ENCODE results near the gene PPHLN1. TPM values are rescaled to one million over a fixed set of nuclear protein-coding genes. Genes with fewer than 3 reads are reported as not detected.
A peak's percentile ranks its signal among the peaks of the same experiment; 100 is the strongest.

PPHLN1 gene
- polyA plus RNA-seq, 3 donors, result 40.7 to 74.8 (median 68.7) TPM

- Mint-ChIP-seq H3K9me3 (no peaks in the 10 kb centered on the region), H3K4me1 (no peaks in the 10 kb centered on the region), H3K4me3 (no peak overlapping the region), H3K27ac (peak overlapping the region in 1 of 7 donors; percentile 46), H3K27me3 (ENCODE audit: low read depth in 3 of 3) (no peaks in the 10 kb centered on the region), H3K36me3 (peaks cover 31 to 64% of the 10 kb centered on the region in 2 donors)
- Histone ChIP-seq H3K27ac (ENCODE audit: low read depth in 1 of 2, low read length in 2 of 2) (no peak overlapping the region), H3K9ac (ENCODE audit: insufficient read depth, low read length, poor library complexity, severe bottlenecking) (no peak overlapping the region), H3K4me1 (ENCODE audit: control insufficient read depth in 1 of 2, insufficient read depth in 2 of 2, low read length in 2 of 2) (no peaks in the 10 kb centered on the region), H3K4me3 (replicated peaks in 1 of 3; ENCODE audit: low read depth in 2 of 3, low read length in 3 of 3) (no peak overlapping the region), H3K9me3 (replicated peaks in 1 of 2; ENCODE audit: control insufficient read depth in 1 of 2, insufficient read depth in 1 of 2, low read length in 2 of 2) (no peaks in the 10 kb centered on the region), H2AFZ (ENCODE audit: insufficient read depth, low read depth, low read length, poor library complexity, severe bottlenecking) (no peak overlapping the region), H3K36me3 (replicated peaks in 1 of 2; ENCODE audit: control insufficient read depth in 1 of 2, insufficient read depth in 2 of 2, low read length in 2 of 2) (peaks cover 5 to 31% of the 10 kb centered on the region in 2 donors), H3K79me2 (ENCODE audit: insufficient read depth, low read length) (no peaks in the 10 kb centered on the region), H3K27me3 (ENCODE audit: control insufficient read depth in 2 of 2, insufficient read depth in 2 of 2, low read length in 2 of 2) (no peaks in the 10 kb centered on the region), H4K20me1 (ENCODE audit: insufficient read depth, low read length) (no peaks in the 10 kb centered on the region), H3K4me2 (replicated peaks; ENCODE audit: extremely low read depth, low read length, poor library complexity, severe bottlenecking) (no peak overlapping the region)
- intact Hi-C loops (cut with micrococcal nuclease), result no loop called here
- WGBS (ENCODE audit: insufficient coverage), result no CpG with 5 or more reads among the region's 2 CpGs
- DNase-seq, result no peak
- TF ChIP-seq CTCF (IDR thresholded peaks at IDR 0.05), result no peak
These were observed 83.5 kb downstream of the PPHLN1 start for GRCh38 chr12:42409471-42409870.

- Mint-ChIP-seq H3K4me1 (no peaks in the 10 kb centered on the region), H3K27me3 (ENCODE audit: low read depth in 3 of 3) (no peaks in the 10 kb centered on the region), H3K27ac (no peak overlapping the region), H3K36me3 (peaks cover 29 to 58% of the 10 kb centered on the region in 2 donors), H3K9me3 (no peaks in the 10 kb centered on the region), H3K4me3 (no peak overlapping the region)
- Histone ChIP-seq H3K4me2 (replicated peaks; ENCODE audit: extremely low read depth, low read length, poor library complexity, severe bottlenecking) (no peak overlapping the region), H3K4me3 (replicated peaks in 1 of 3; ENCODE audit: low read depth in 2 of 3, low read length in 3 of 3) (no peak overlapping the region), H3K27ac (ENCODE audit: low read depth in 1 of 2, low read length in 2 of 2) (no peak overlapping the region), H3K4me1 (ENCODE audit: control insufficient read depth in 1 of 2, insufficient read depth in 2 of 2, low read length in 2 of 2) (no peaks in the 10 kb centered on the region), H3K9me3 (replicated peaks in 1 of 2; ENCODE audit: control insufficient read depth in 1 of 2, insufficient read depth in 1 of 2, low read length in 2 of 2) (no peaks in the 10 kb centered on the region), H3K9ac (ENCODE audit: insufficient read depth, low read length, poor library complexity, severe bottlenecking) (no peak overlapping the region), H4K20me1 (ENCODE audit: insufficient read depth, low read length) (no peaks in the 10 kb centered on the region), H2AFZ (ENCODE audit: insufficient read depth, low read depth, low read length, poor library complexity, severe bottlenecking) (no peak overlapping the region), H3K36me3 (replicated peaks in 1 of 2; ENCODE audit: control insufficient read depth in 1 of 2, insufficient read depth in 2 of 2, low read length in 2 of 2) (peaks cover 5 to 31% of the 10 kb centered on the region in 2 donors), H3K27me3 (ENCODE audit: control insufficient read depth in 2 of 2, insufficient read depth in 2 of 2, low read length in 2 of 2) (no peaks in the 10 kb centered on the region), H3K79me2 (ENCODE audit: insufficient read depth, low read length) (no peaks in the 10 kb centered on the region)
- no CpG with 5 or more reads among the region's 1 CpG for WGBS (ENCODE audit: insufficient coverage)
- DNase-seq, result no peak
- no peak for TF ChIP-seq CTCF (IDR thresholded peaks at IDR 0.05)
- intact Hi-C loops (cut with micrococcal nuclease), result no loop called here
These were observed 84.4 kb downstream of the PPHLN1 start for GRCh38 chr12:42410340-42410739.
